ENCODE measurements around the gene C16orf46. TPM values are rescaled to one million over a fixed set of nuclear protein-coding genes. Genes with fewer than 3 reads are reported as not detected.

The C16orf46 gene
- total RNA-seq, 4 donors from 2014 or later, result 0.32 to 5.6 TPM; not detected in 2

DNA sequence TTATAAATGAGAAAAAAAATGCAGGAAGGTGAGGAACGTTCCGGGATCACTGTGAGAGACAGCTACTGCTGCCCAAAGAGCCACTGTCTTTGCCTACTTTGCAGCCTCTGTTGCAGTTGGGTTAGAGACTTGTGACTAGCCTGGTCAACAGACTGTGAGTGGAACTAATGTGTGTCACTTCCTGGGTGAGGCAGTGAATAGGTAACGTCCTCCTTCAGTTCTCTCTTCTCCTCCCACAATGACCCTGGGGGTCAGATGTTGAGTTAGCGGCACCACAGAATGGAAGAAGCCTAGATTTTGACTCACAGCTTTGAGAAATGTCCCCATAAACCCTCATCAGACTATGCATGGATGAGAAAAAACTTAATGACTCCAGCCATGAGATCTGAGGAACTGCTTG lies 5.2 kb downstream of the C16orf46 start:
- peaks cover 0 to 5% (median 0%) of the 10 kb centered on the region in 4 donors for H3K4me1 ChIP-seq
- no peak overlapping the region for H3K4me3 ChIP-seq
- in situ Hi-C loops (cut with MboI; ENCODE audit: low pct_ligation_motif_present in 1 of 4, low pct_unique_long_range_greater_than_20kb in 1 of 4, low sequenced_read_pairs in 3 of 4), result no loop called here
- H3K27ac ChIP-seq, result no peak overlapping the region
- TF ChIP-seq POLR2AphosphoS5 (IDR thresholded peaks at IDR 0.05) (no peak), POLR2A (IDR thresholded peaks at IDR 0.05) (no peak), EP300 (IDR thresholded peaks at IDR 0.05; ENCODE audit: low read depth) (no peak)
- TF ChIP-seq, protein P1, sequence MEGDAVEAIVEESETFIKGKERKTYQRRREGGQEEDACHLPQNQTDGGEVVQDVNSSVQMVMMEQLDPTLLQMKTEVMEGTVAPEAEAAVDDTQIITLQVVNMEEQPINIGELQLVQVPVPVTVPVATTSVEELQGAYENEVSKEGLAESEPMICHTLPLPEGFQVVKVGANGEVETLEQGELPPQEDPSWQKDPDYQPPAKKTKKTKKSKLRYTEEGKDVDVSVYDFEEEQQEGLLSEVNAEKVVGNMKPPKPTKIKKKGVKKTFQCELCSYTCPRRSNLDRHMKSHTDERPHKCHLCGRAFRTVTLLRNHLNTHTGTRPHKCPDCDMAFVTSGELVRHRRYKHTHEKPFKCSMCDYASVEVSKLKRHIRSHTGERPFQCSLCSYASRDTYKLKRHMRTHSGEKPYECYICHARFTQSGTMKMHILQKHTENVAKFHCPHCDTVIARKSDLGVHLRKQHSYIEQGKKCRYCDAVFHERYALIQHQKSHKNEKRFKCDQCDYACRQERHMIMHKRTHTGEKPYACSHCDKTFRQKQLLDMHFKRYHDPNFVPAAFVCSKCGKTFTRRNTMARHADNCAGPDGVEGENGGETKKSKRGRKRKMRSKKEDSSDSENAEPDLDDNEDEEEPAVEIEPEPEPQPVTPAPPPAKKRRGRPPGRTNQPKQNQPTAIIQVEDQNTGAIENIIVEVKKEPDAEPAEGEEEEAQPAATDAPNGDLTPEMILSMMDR (IDR thresholded peaks at IDR 0.05), result no peak
- no peak for DNase-seq
- intact Hi-C loops (cut with DNase I; ENCODE audit: low total_unique reads), result no loop called here
- no peaks in the 10 kb centered on the region for H3K36me3 ChIP-seq
- no peaks in the 10 kb centered on the region for H3K9me3 ChIP-seq
- WGBS, 2 donors (ENCODE audit: low coverage in 1 of 2), result 77 to 83% methylated on average over 4 of the region's 4 CpGs
- H3K27me3 ChIP-seq, result no peaks in the 10 kb centered on the region

DNA sequence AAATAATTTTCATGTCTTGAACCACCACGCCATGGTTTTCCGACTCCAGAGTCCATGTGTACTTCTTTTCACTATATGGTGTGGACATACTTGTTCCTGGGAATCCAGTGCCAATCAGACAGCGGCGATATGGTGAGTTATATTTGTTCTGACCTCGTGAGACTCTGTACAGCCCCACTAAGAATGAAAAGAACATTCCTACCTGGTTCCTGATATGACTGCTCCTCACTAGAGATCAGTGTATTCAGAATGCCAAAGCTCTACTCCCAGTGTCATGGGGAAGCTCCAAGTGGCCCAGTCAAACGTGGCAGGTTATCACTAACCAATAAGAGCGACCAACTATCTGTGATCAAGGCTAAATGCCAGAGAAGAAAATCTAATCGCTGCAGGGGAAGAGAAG lies 6.1 kb downstream of the C16orf46 start:
- DNase-seq, result no peak
- in situ Hi-C loops (cut with MboI; ENCODE audit: low pct_ligation_motif_present in 1 of 4, low pct_unique_long_range_greater_than_20kb in 1 of 4, low sequenced_read_pairs in 3 of 4), result no loop called here

DNA sequence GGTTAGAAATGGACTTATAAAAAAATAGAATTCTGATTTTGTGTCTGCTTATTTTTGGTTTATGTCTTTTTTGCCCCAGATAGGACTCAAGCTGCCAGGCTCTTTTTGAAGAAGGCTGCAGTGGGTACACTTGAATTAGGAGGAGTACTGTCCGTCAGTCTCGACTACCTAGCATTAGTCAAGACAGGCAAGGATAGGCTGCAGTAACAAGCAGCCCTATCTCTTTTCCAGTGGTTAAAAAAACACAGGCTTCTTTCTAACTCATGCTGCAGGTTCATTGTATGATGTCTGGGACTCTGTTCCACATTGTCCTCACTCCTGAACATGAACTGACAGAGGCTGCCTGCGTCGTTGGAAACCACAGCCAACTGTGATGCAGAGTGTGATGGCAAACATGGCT lies 8.0 kb downstream of the C16orf46 start:
- no peak for TF ChIP-seq EP300 (IDR thresholded peaks at IDR 0.05; ENCODE audit: low read depth)
- TF ChIP-seq POLR2A (IDR thresholded peaks at IDR 0.05), result no peak
- TF ChIP-seq POLR2AphosphoS5 (IDR thresholded peaks at IDR 0.05), result no peak
- TF ChIP-seq, protein P1 (IDR thresholded peaks at IDR 0.05), result no peak
- Histone ChIP-seq H3K27ac (no peak overlapping the region), H3K4me1 (no peaks in the 10 kb centered on the region), H3K36me3 (no peaks in the 10 kb centered on the region), H3K9me3 (no peaks in the 10 kb centered on the region), H3K4me3 (no peak overlapping the region), H3K27me3 (no peaks in the 10 kb centered on the region)
- in situ Hi-C loops (cut with MboI; ENCODE audit: low pct_ligation_motif_present in 1 of 4, low pct_unique_long_range_greater_than_20kb in 1 of 4, low sequenced_read_pairs in 3 of 4), result no loop called here
- intact Hi-C loops (cut with DNase I; ENCODE audit: low total_unique reads), result no loop called here
- no peak for DNase-seq
- WGBS, 2 donors (ENCODE audit: low coverage in 1 of 2), result 93 to 96% methylated on average over 4 of the region's 4 CpGs

More for the DNA sequence above, 6.1 kb downstream of the C16orf46 start:
- TF ChIP-seq POLR2AphosphoS5 (IDR thresholded peaks at IDR 0.05), result no peak
- no peak for TF ChIP-seq POLR2A (IDR thresholded peaks at IDR 0.05)
- no peak for TF ChIP-seq EP300 (IDR thresholded peaks at IDR 0.05; ENCODE audit: low read depth)
- TF ChIP-seq, protein P1 (IDR thresholded peaks at IDR 0.05), result no peak
- Histone ChIP-seq H3K9me3 (no peaks in the 10 kb centered on the region), H3K4me1 (peaks cover 0 to under 1% (median 0%) of the 10 kb centered on the region in 4 donors), H3K36me3 (no peaks in the 10 kb centered on the region), H3K27me3 (no peaks in the 10 kb centered on the region), H3K27ac (no peak overlapping the region), H3K4me3 (no peak overlapping the region)
- intact Hi-C loops (cut with DNase I; ENCODE audit: low total_unique reads), result no loop called here
- 77 to 100% methylated on average over 2 to 8 of the region's 8 CpGs for WGBS, 2 donors (ENCODE audit: low coverage in 1 of 2)

DNA sequence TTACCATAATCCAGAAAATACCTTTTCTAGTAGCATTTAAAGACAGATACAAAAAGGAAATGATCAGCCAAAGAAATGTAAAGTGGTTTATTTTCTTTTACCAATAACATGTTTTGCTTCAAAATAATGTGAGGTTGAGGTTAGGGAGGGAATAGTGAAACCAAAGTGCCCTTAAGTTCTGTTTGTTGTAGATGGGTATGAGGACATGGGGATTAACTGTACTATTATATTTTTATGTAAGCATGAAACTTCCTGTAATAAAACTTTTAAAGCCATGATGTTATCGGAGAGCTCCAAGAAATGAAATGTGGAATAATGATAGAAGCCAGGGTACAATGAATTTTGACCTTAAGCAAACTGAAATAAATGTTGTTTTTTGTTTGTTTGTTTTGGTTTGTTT lies 9.9 kb downstream of the C16orf46 start:
- in situ Hi-C loops (cut with MboI; ENCODE audit: low pct_ligation_motif_present in 1 of 4, low pct_unique_long_range_greater_than_20kb in 1 of 4, low sequenced_read_pairs in 3 of 4) (no loop called here), intact Hi-C loops (cut with DNase I; ENCODE audit: low total_unique reads) (no loop called here)
- WGBS, 2 donors (ENCODE audit: low coverage in 1 of 2), result 27 to 39% methylated on average over 1 of the region's 1 CpG
- H3K36me3 ChIP-seq, result no peaks in the 10 kb centered on the region
- no peaks in the 10 kb centered on the region for H3K9me3 ChIP-seq
- peak overlapping the region in 2 of 4 donors; percentile 38 to 47 for H3K27ac ChIP-seq
- no peak for DNase-seq
- H3K4me3 ChIP-seq, result no peak overlapping the region
- no peaks in the 10 kb centered on the region for H3K27me3 ChIP-seq
- H3K4me1 ChIP-seq, result no peaks in the 10 kb centered on the region
- TF ChIP-seq EP300 (IDR thresholded peaks at IDR 0.05; ENCODE audit: low read depth), result no peak
- TF ChIP-seq POLR2AphosphoS5 (IDR thresholded peaks at IDR 0.05), result no peak
- TF ChIP-seq, protein P1 (IDR thresholded peaks at IDR 0.05), result no peak
- TF ChIP-seq POLR2A (IDR thresholded peaks at IDR 0.05), result no peak

Data from transverse colon (tissue), 4 donors.